Measurements from ENCODE around the gene PBX4.

The PBX4 gene

DNA sequence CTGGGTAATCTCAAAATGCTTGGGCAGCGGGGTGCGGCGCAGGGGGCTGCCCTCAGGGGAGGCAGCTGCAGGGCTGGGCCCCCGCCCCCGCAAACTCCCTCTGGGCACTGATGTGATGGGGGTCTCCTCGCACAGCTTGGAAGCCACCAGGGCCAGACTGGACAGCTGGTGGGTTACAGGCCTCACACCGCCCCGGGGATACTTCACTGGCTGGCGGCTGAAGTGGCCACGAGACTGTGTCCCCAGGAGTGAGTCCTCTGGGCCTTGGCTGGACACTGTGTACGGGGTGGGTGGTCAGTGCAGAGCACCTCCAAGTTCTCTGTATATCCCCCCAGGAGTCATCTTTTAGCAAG, 11.6 kb upstream of the PBX4 start:
- no peak for DNase-seq (ENCODE audit: low spot score)
- TF ChIP-seq CTCF (IDR thresholded peaks at IDR 0.05; ENCODE audit: extremely low read depth, missing control alignments) = no peak

- no peak for TF ChIP-seq CTCF (IDR thresholded peaks at IDR 0.05; ENCODE audit: extremely low read depth, missing control alignments)
- DNase-seq (ENCODE audit: low spot score) = peak; percentile 70
These were observed 10.1 kb upstream of the PBX4 start for GRCh38 chr19:19628501-19629134.

GRCh38 chr19:19627621-19628500, 9.4 kb upstream of the PBX4 start, which contains the start of gene LPAR2:
Gene LPAR2 (minus strand): TSS chr19:19628220. CDS start chr19:19627275, 945 bp downstream.
- peak; percentile 99 for DNase-seq (ENCODE audit: low spot score)
- TF ChIP-seq CTCF (IDR thresholded peaks at IDR 0.05; ENCODE audit: extremely low read depth, missing control alignments) = no peak

GRCh38 chr19:19626516-19627472, 8.3 kb upstream of the PBX4 start:
- DNase-seq (ENCODE audit: low spot score) = no peak
- TF ChIP-seq CTCF (IDR thresholded peaks at IDR 0.05; ENCODE audit: extremely low read depth, missing control alignments) = no peak

GRCh38 chr19:19624032-19624570, 5.6 kb upstream of the PBX4 start:
- DNase-seq (ENCODE audit: low spot score) = no peak
- TF ChIP-seq CTCF (IDR thresholded peaks at IDR 0.05; ENCODE audit: extremely low read depth, missing control alignments) = no peak

GRCh38 chr19:19623383-19623782, 4.9 kb upstream of the PBX4 start:
- TF ChIP-seq CTCF (IDR thresholded peaks at IDR 0.05; ENCODE audit: extremely low read depth, missing control alignments) = no peak
- DNase-seq (ENCODE audit: low spot score) = no peak
